ENCODE results near the gene FGF14. TPM values are rescaled to one million over a fixed set of nuclear protein-coding genes. Genes with fewer than 3 reads are reported as not detected.

Gene FGF14
- polyA plus RNA-seq, 1 donor (not counting 4 experiments of a cell fraction or from before 2014, with no cell fraction given) = 0.09 TPM

DNA sequence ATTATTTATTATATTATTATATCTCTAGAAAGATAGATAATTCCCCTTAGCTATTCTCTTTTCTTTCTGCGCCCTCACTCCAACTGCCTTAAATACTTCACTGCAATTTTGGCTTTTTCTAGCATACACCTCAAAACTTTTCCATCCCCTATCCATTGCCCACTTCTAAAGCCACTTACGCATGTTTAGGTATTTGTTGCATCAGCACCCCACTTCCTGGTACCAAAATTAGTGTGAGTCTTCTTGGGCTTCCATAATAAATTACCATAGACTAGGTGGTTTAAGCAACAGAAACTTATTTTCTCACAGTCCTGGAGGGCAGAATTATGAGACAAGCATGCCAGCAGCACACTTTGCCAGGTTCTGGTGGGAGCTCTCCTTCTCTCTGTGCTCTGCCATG lies 209.0 kb downstream of the FGF14 start:
- Histone ChIP-seq H3K4me3 (ENCODE audit: control insufficient read depth in 2 of 3, extremely low read depth in 1 of 3, insufficient read depth in 2 of 3, low read depth in 1 of 3, low read length in 3 of 3) (no peak overlapping the region), H3K27ac (ENCODE audit: control insufficient read depth, insufficient read depth, low read length) (peak overlapping the region; percentile 4), H3K9me3 (ENCODE audit: control insufficient read depth, low read depth, low read length) (no peaks in the 10 kb centered on the region), H3K27me3 (ENCODE audit: control insufficient read depth, extremely low read depth, insufficient read depth, low read length) (no peaks in the 10 kb centered on the region), H4K20me1 (ENCODE audit: control insufficient read depth, extremely low read depth, insufficient read depth, low read length) (no peaks in the 10 kb centered on the region), H2AFZ (ENCODE audit: control insufficient read depth, low read length) (no peak overlapping the region), H3K9ac (ENCODE audit: control insufficient read depth, extremely low read depth, insufficient read depth, low read length) (no peak overlapping the region), H3K36me3 (ENCODE audit: control insufficient read depth in 2 of 2, extremely low read depth in 1 of 2, insufficient read depth in 2 of 2, low read length in 2 of 2) (no peaks in the 10 kb centered on the region), H3K9me1 (ENCODE audit: control insufficient read depth, extremely low read depth, insufficient read depth, low read length) (no peaks in the 10 kb centered on the region), H3K79me2 (ENCODE audit: control insufficient read depth, insufficient read depth, low read length) (no peaks in the 10 kb centered on the region), H3K4me2 (ENCODE audit: control insufficient read depth, extremely low read depth, insufficient read depth, low read depth, low read length) (no peak overlapping the region), H3K4me1 (ENCODE audit: control insufficient read depth, extremely low read depth, insufficient read depth, low read length) (peaks cover 37% of the 10 kb centered on the region)
- DNase-seq (ENCODE audit: low read depth, low spot score) = no peak
- dilution Hi-C loops (cut with MboI; ENCODE audit: extremely low pct_ligation_motif_present, low sequenced_read_pairs) = no loop called here
- no peak for FAIRE-seq
- TF ChIP-seq EZH2 (IDR thresholded peaks at IDR 0.05; ENCODE audit: low read length) = no peak

DNA sequence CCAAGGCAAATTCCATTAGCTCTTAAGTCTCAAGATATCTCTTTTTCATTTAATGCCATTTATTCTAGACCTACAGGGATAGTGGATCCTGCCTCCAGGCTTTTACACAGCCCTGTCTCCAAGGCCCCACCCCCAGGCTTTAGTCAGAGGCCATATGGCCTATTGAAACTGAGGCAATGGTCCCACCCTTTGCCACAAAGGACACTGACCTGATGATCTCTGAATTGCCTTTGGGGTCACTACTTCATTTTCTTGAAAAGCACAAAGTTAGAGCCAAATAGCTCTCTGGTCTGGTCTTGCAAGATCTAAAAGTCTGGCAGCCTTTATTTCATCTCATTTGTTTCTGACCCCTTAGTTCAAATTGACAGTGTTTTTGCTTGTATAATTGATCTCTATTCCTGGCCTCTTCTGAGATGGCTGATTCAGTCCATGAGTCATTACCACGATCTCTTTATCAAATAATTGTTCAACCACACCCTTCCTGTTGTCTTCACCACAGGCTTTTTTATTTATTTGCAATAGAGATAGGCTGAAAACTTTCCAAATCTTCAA lies 209.8 kb downstream of the FGF14 start:
- Histone ChIP-seq H2AFZ (ENCODE audit: control insufficient read depth, low read length) (peak overlapping the region; percentile 49), H3K4me2 (ENCODE audit: control insufficient read depth, extremely low read depth, insufficient read depth, low read depth, low read length) (peak overlapping the region; percentile 78)
- DNase-seq (ENCODE audit: low read depth, low spot score) = peak; percentile 36

More for the DNA sequence above, 209.8 kb downstream of the FGF14 start:
- Histone ChIP-seq H3K36me3 (ENCODE audit: control insufficient read depth in 2 of 2, extremely low read depth in 1 of 2, insufficient read depth in 2 of 2, low read length in 2 of 2) (no peaks in the 10 kb centered on the region), H3K4me1 (ENCODE audit: control insufficient read depth, extremely low read depth, insufficient read depth, low read length) (peaks cover 37% of the 10 kb centered on the region), H3K27ac (ENCODE audit: control insufficient read depth, insufficient read depth, low read length) (peak overlapping the region; percentile 78), H3K9ac (ENCODE audit: control insufficient read depth, extremely low read depth, insufficient read depth, low read length) (no peak overlapping the region), H3K79me2 (ENCODE audit: control insufficient read depth, insufficient read depth, low read length) (no peaks in the 10 kb centered on the region), H4K20me1 (ENCODE audit: control insufficient read depth, extremely low read depth, insufficient read depth, low read length) (no peaks in the 10 kb centered on the region), H3K4me3 (ENCODE audit: control insufficient read depth in 2 of 3, extremely low read depth in 1 of 3, insufficient read depth in 2 of 3, low read depth in 1 of 3, low read length in 3 of 3) (peak overlapping the region in 2 of 3 experiments; percentile 18 to 19), H3K9me1 (ENCODE audit: control insufficient read depth, extremely low read depth, insufficient read depth, low read length) (no peaks in the 10 kb centered on the region), H3K9me3 (ENCODE audit: control insufficient read depth, low read depth, low read length) (no peaks in the 10 kb centered on the region), H3K27me3 (ENCODE audit: control insufficient read depth, extremely low read depth, insufficient read depth, low read length) (no peaks in the 10 kb centered on the region)
- TF ChIP-seq, protein P1, sequence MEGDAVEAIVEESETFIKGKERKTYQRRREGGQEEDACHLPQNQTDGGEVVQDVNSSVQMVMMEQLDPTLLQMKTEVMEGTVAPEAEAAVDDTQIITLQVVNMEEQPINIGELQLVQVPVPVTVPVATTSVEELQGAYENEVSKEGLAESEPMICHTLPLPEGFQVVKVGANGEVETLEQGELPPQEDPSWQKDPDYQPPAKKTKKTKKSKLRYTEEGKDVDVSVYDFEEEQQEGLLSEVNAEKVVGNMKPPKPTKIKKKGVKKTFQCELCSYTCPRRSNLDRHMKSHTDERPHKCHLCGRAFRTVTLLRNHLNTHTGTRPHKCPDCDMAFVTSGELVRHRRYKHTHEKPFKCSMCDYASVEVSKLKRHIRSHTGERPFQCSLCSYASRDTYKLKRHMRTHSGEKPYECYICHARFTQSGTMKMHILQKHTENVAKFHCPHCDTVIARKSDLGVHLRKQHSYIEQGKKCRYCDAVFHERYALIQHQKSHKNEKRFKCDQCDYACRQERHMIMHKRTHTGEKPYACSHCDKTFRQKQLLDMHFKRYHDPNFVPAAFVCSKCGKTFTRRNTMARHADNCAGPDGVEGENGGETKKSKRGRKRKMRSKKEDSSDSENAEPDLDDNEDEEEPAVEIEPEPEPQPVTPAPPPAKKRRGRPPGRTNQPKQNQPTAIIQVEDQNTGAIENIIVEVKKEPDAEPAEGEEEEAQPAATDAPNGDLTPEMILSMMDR (optimal IDR thresholded peaks at IDR 0.05 in 1 of 3, IDR thresholded peaks at IDR 0.05 in 1 of 3, conservative IDR thresholded peaks at IDR 0.05 in 1 of 3; ENCODE audit: extremely low read depth in 1 of 3, insufficient read depth in 2 of 3, low read length in 3 of 3) = no peak
- TF ChIP-seq EZH2 (IDR thresholded peaks at IDR 0.05; ENCODE audit: low read length) = no peak
- dilution Hi-C loops (cut with MboI; ENCODE audit: extremely low pct_ligation_motif_present, low sequenced_read_pairs) = no loop called here
- peak; percentile 80 for FAIRE-seq

Data from keratinocyte (primary cell).